HG03045 (cell line): ENCODE data around the gene AGPAT2.

ENCODE experiments used
- ATAC-seq: cut with Tn5 transposase; IDR thresholded peaks from one replicate; pipeline ENCODE4 v1.9.1; 2021; ENCODE audit warnings: mild to moderate bottlenecking, moderate library complexity; ENCODE audit not compliant: unreplicated experiment

The AGPAT2 gene

GRCh38 chr9:136629001-136629878 lies 58.0 kb downstream of the AGPAT2 start:
- ATAC-seq: no peak

DNA sequence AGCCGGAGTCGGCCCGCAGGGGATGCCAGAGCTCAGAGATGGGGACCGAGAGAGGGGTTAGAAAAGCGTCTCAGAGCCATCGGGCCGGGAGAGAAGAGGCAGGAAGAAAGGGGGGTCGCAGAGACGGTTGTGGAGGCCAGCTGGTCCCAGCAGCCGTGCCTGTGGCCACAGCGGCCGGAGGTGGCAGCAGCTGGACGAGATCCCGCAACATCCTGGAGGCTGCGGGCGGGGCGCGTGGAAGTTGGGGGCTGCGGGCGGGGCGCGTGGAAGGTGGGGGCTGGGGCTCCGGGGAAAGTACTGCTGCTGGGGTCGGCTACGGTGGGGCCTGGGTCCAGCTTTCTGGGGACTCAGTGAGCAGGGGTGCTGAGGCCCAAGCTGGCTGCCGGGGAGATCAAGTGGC lies 59.0 kb downstream of the AGPAT2 start:
- ATAC-seq: no peak

- ATAC-seq: no peak
Observed at GRCh38 chr9:136627703-136628102, 59.6 kb downstream of the AGPAT2 start.

DNA sequence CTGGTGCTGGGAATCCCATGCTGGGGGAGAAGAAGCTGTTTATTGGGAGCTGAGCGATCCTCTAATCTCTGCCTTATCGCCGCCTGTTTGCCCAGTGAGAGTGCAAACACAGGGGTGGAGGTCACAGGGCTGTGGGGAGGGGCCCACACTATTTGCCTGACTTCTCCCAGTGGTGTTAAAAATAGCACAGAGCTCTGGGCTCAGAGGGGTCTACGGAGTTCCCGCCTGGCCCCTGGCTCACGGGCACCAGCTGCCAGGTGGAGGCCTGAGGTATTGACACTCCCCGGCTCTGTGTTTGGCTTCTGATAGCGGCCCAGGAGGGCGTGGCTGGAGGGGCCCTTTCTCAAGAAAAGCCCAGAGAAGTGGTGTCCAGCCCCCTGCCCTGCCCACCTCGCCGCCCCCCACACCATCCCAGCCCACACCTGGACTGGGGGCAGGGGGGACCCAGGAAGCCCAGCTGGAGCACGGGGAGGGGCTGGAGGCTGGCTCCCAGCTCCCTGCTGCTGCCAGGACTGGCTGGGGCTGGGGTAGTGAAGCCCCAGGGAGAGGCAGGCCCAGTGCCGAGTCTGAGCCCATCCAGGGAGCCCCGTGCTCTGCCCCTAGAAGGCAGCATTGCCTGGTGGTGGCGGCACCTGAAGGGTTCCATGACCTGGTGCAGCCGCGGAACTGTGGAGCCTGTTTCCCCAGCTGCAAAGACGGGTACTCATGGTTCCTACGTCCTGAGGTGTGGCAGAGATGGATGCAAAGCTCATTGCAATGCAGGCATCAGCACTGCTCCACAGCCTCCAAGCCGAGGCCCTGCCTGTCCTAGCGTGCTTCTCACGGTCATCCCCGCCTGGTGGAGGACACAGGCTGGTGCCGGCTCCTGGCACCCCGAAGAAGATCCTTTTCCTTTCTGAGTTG lies 60.3 kb downstream of the AGPAT2 start:
- no peak for ATAC-seq

DNA sequence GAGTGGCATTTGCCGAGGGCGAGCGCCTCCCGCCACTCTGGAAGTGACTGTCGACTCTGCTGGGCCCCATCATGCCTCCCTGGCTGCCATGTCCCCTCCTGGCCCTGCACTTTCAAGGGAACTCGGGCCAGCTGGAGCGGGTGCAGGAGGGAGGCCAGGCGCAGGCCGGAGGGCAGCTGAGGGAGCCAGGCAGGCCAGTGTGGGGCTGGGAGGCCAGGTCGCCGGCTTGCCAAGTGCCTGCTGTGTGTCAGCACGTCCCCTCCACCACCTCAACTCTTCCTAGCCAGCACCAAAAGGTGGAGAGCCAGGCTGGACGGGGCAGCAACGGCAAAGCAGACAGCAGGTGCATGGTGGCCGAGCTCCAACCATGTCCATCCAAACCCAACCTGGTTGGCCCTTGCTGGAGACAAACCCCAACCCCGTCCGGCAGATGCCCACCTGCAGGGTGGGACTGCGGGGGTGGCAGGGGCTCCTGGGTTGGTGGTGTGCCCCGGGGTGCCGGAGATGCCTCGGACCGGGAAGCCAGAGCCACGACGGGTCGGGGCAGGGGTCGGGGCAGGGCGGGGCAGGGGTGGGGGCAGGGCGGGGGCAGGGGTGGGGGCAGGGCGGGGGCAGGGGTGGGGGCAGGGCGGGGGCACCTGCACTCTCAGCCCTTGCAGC lies 61.1 kb downstream of the AGPAT2 start:
- ATAC-seq: no peak

DNA sequence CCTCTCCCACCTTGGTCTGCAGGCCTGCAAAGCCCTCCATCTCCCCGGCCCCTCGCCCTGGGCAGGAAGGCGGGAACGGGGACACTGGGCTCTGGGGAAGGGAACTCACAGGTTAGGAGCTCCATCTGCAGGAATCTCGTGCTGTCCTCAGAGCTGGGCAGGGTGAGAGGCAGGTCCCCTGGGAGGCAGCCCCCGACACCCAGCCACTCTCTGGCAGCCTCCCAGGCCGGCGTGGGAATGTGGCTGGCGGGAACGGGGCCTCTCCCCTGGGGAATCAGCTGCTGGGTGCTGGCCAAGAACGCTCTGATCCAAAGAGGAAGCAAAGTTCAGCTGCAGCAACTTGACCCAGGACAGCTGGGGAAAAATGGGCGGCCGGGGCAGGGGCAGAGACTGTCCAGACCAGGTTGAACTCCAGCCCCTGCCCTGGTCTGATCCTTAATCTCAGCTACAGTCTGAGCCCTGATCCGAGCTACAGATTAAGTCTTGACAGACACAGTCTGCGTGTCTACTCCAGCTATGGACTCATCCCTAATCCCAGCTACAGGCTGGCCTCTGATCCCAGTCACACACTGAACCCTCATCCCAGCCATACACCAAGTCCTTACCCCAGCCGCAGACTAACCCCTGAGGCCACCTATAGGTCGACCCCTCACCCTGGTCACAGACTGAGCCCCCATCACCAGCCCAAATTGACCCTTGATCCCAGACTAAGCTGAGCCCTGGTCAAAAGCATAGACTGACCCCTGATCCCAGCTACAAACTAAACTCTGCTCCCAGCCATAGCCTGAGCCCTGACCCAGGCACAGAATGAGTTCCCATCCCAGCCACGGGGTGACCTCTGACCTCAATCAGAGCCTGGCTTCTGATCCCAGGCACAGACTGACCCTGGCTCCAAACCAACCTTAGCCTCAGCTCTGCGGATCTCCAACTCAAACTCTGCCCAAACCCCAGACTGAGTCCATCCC lies 61.9 kb downstream of the AGPAT2 start:
- no peak for ATAC-seq

GRCh38 chr9:136624184-136624951 lies 62.9 kb downstream of the AGPAT2 start:
- ATAC-seq: no peak

GRCh38 chr9:136623842-136624183 lies 63.4 kb downstream of the AGPAT2 start:
- no peak for ATAC-seq
